Prostate gland (tissue), 2 donors: ENCODE data around the gene PCK1. TPM values are rescaled to one million over a fixed set of nuclear protein-coding genes. Genes with fewer than 3 reads are reported as not detected.

Source experiments
- DNase-seq: peaks from one replicate; pipeline ENCODE4 v3.0.0-alpha.2; 2019; ENCODE audit warnings: low spot score
- H3K27ac ChIP-seq, 2 donors: fragments of 200-600 bp; sonication (generic); 2 replicates each; pipeline ENCODE4 v1.5.1; 2017 to 2019
- H3K27me3 ChIP-seq: fragments of 200-600 bp; sonication (generic); replicated peaks from 2 replicates; pipeline ENCODE4 v1.5.1; 2019; ENCODE audit not compliant: insufficient read depth
- H3K36me3 ChIP-seq, 2 donors: fragments of 200-600 bp; sonication (generic); 1 replicate in 1 of 2; 2 replicates in 1 of 2; pipeline versions ENCODE4 v1.5.1 to v1.8.1; 2017 to 2019
- H3K4me1 ChIP-seq: fragments of 200-600 bp; sonication (generic); replicated peaks from 2 replicates; pipeline ENCODE4 v1.5.1; 2019
- H3K4me3 ChIP-seq, 2 donors: fragments of 200-600 bp; sonication (generic); 2 replicates each; pipeline ENCODE4 v1.5.1; 2017 to 2019
- H3K9me3 ChIP-seq: fragments of 200-600 bp; sonication (generic); 2 replicates; pipeline ENCODE4 v1.5.1; 2017
- POLR2A ChIP-seq: fragments of 450-650 bp; IDR thresholded peaks from one replicate; pipeline ENCODE4 v1.6.1; 2016; ENCODE audit warnings: antibody characterized with exemption, mild to moderate bottlenecking
- POLR2AphosphoS5 ChIP-seq: sonication (generic); formaldehyde crosslinking; IDR thresholded peaks from one replicate; pipeline ENCODE4 v1.6.1; 2017; ENCODE audit warnings: antibody characterized with exemption
- WGBS: methylation state at CpG from one replicate; pipeline ENCODE4 v1.1.5; 2018; 5-methylcytosine and 5-hydroxymethylcytosine counted together
- intact Hi-C: fragments of 100-400 bp; cut with DNase I; formaldehyde crosslinking; loops from one replicate; pipeline ENCODE4 v1.14.2; 2022
- total RNA-seq, 2 donors: library from RNA; depleted of rRNA; stranded (reverse); fragments of >200 nt; gene quantifications; one replicate each; pipeline ENCODE4 v1.1.0, GENCODE V29; 2016
- TF ChIP-seq, protein P1 (sequence below), 4 experiments: fragments of 200-600 bp in 2 of 4; fragments of 450-650 bp in 2 of 4; sonication (generic) in 2 of 4; IDR thresholded peaks; 1 replicate in 3 of 4; 2 replicates in 1 of 4; pipeline ENCODE4 v1.5.1; 2016 to 2019; ENCODE audit warnings: antibody characterized with exemption in 4 of 4, mild to moderate bottlenecking in 2 of 4, moderate library complexity in 2 of 4

The PCK1 gene
- total RNA-seq, 2 donors from 2014 or later: 0.68 TPM; not detected in 1

- WGBS: 84% methylated on average over 5 of the region's 5 CpGs
- Histone ChIP-seq H3K27me3 (no peaks in the 10 kb centered on the region), H3K4me1 (no peaks in the 10 kb centered on the region), H3K9me3 (no peaks in the 10 kb centered on the region), H3K36me3 (no peaks in the 10 kb centered on the region), H3K4me3 (no peak overlapping the region), H3K27ac (no peak overlapping the region)
- intact Hi-C loops: no loop called here
- TF ChIP-seq, protein P1, sequence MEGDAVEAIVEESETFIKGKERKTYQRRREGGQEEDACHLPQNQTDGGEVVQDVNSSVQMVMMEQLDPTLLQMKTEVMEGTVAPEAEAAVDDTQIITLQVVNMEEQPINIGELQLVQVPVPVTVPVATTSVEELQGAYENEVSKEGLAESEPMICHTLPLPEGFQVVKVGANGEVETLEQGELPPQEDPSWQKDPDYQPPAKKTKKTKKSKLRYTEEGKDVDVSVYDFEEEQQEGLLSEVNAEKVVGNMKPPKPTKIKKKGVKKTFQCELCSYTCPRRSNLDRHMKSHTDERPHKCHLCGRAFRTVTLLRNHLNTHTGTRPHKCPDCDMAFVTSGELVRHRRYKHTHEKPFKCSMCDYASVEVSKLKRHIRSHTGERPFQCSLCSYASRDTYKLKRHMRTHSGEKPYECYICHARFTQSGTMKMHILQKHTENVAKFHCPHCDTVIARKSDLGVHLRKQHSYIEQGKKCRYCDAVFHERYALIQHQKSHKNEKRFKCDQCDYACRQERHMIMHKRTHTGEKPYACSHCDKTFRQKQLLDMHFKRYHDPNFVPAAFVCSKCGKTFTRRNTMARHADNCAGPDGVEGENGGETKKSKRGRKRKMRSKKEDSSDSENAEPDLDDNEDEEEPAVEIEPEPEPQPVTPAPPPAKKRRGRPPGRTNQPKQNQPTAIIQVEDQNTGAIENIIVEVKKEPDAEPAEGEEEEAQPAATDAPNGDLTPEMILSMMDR (IDR thresholded peaks at IDR 0.05): no peak
- TF ChIP-seq POLR2AphosphoS5 (no peak), POLR2A (no peak)
- no peak for DNase-seq
These were observed 44.1 kb downstream of the PCK1 start for GRCh38 chr20:57605045-57605444.

- TF ChIP-seq, protein P1 (IDR thresholded peaks at IDR 0.05): no peak
- TF ChIP-seq POLR2AphosphoS5: no peak
- TF ChIP-seq POLR2A: no peak
- Histone ChIP-seq H3K27me3 (no peaks in the 10 kb centered on the region), H3K4me3 (no peak overlapping the region), H3K36me3 (no peaks in the 10 kb centered on the region), H3K9me3 (no peaks in the 10 kb centered on the region), H3K27ac (no peak overlapping the region), H3K4me1 (no peaks in the 10 kb centered on the region)
- intact Hi-C loops: no loop called here
- WGBS: 89% methylated on average over 5 of the region's 5 CpGs
- no peak for DNase-seq
These were observed 45.0 kb downstream of the PCK1 start for GRCh38 chr20:57605878-57606277.

GRCh38 chr20:57608516-57608915, 47.6 kb downstream of the PCK1 start:
- Histone ChIP-seq H3K9me3 (no peaks in the 10 kb centered on the region), H3K27ac (no peak overlapping the region), H3K4me3 (no peak overlapping the region), H3K4me1 (no peaks in the 10 kb centered on the region), H3K36me3 (no peaks in the 10 kb centered on the region), H3K27me3 (no peaks in the 10 kb centered on the region)
- WGBS: 81% methylated on average over 7 of the region's 7 CpGs
- intact Hi-C loops: no loop called here
- DNase-seq: no peak
- TF ChIP-seq POLR2AphosphoS5: no peak
- TF ChIP-seq, protein P1 (IDR thresholded peaks at IDR 0.05): no peak
- no peak for TF ChIP-seq POLR2A

DNA sequence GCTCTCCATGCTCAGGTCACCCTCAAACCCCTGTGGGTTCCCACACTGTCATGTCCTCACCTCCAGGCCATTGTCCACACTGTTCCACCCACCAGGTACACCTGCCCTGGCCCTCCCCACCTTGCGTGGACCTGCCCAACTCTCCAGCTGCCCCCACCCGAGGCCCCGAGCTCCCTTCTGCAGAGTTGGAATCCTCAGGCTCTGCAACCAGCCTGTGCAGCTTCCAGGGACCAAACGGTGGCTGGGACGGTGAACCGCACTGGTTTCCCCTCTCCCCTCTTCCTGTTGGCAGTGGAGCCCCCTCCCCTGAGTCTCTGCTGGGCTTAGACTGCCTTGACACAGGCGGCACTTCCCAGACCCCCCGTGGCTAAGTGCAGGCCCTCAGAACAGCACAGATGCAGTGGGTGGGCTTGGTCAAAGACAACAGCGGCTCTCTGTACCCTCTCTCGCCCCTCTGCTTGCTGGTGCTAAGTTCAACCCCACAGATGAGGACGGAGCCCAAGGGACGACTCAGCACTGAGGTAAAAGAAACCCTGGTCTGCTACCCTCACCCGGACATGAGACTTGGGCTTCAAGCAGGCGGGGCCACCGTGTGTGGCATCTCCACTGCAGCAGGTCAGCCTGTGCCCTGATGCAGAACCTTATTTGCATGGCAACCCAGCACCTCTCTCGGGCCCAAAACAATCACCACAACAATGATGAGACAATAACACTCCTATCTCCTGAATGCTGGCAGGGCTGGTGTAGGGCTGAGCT, 48.4 kb downstream of the PCK1 start:
- WGBS: 76% methylated on average over 16 of the region's 16 CpGs
- intact Hi-C loops: no loop called here
- no peaks in the 10 kb centered on the region for H3K36me3 ChIP-seq
- no peak for DNase-seq
- TF ChIP-seq POLR2AphosphoS5: no peak
- TF ChIP-seq POLR2A: no peak
- no peaks in the 10 kb centered on the region for H3K27me3 ChIP-seq
- H3K27ac ChIP-seq: no peak overlapping the region
- no peak overlapping the region for H3K4me3 ChIP-seq
- no peaks in the 10 kb centered on the region for H3K4me1 ChIP-seq
- no peaks in the 10 kb centered on the region for H3K9me3 ChIP-seq

DNA sequence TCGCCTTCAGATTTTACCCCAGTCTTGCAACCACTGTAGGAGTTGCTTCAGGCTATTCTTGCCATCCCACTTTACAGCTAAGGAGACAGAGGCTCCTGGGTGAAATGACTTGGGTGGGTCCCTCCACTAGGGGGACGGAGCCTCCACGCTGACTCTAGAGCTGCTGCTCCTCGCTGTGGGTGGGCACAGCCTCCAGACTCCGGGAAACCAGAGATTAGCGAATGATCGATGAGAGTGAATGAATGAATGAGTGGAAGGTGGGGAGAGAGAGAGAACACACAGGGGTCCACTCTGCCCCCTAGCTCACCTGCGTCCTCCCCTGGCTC, 48.9 kb downstream of the PCK1 start:
- TF ChIP-seq POLR2AphosphoS5: no peak
- TF ChIP-seq, protein P1 (IDR thresholded peaks at IDR 0.05): no peak
- TF ChIP-seq POLR2A: no peak
- H3K4me1 ChIP-seq: no peaks in the 10 kb centered on the region
- no peaks in the 10 kb centered on the region for H3K36me3 ChIP-seq
- no peaks in the 10 kb centered on the region for H3K27me3 ChIP-seq
- intact Hi-C loops: no loop called here
- H3K27ac ChIP-seq: no peak overlapping the region
- H3K9me3 ChIP-seq: no peaks in the 10 kb centered on the region
- WGBS: 91% methylated on average over 8 of the region's 8 CpGs
- DNase-seq: no peak
- no peak overlapping the region for H3K4me3 ChIP-seq
